ENCODE data around the gene GNG7.

GRCh38 chr19:2640563-2641331 lies 61.7 kb downstream of the GNG7 start:
- TF ChIP-seq CTCF (IDR thresholded peaks at IDR 0.05; ENCODE audit: extremely low read depth in 1 of 2, insufficient read depth in 1 of 2, low read depth in 1 of 2, low read length in 2 of 2): no peak
- TF ChIP-seq POLR2A (IDR thresholded peaks at IDR 0.05; ENCODE audit: low read depth, low read length): no peak
- TF ChIP-seq MAX (IDR thresholded peaks at IDR 0.05; ENCODE audit: insufficient read depth, insufficient read length): no peak
- TF ChIP-seq POLR2AphosphoS5 (IDR thresholded peaks at IDR 0.05; ENCODE audit: insufficient read depth, low read depth, low read length): no peak
- no peak for TF ChIP-seq EZH2 (IDR thresholded peaks at IDR 0.05; ENCODE audit: borderline replicate concordance, low read depth, low read length, severe bottlenecking)

All from endothelial cell of umbilical vein (primary cell).